Hepatic stellate cell (primary cell): ENCODE measurements around the gene BHLHA9.
A peak's percentile ranks its signal among the peaks of the same experiment; 100 is the strongest.

ENCODE experiments used
- DNase-seq: peaks from one replicate; pipeline ENCODE4 v3.0.0; 2011; ENCODE audit warnings: low spot score

BHLHA9 gene

GRCh38 chr17:1256699-1257098, 13.5 kb upstream of the BHLHA9 start:
- DNase-seq: no peak

GRCh38 chr17:1260086-1260769, 10.0 kb upstream of the BHLHA9 start:
- DNase-seq: no peak

- DNase-seq: no peak
Observed at GRCh38 chr17:1260770-1261161, 9.5 kb upstream of the BHLHA9 start.

- DNase-seq: no peak
Observed at GRCh38 chr17:1264196-1264595, 6.0 kb upstream of the BHLHA9 start.

- no peak for DNase-seq
Observed at GRCh38 chr17:1267471-1267943, 2.7 kb upstream of the BHLHA9 start.

DNA sequence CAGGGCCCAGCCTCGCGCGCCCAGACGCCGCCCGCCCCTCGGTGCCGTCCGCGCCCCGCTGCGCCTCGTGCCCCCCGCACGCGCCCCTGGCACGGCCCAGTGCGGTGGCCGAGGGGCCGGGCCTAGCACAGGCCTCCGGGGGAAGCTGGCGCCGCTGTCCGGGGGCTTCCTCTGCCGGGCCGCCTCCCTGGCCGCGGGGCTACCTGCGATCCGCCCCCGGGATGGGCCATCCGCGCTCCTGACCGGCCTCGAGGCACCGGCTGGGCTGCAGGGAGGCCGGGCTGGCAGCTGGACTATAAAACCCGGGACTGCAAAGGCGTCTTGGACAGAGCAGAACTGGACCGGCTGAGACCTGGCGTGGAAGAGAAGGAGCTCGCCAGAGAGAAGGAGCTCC, 783 bp downstream of the BHLHA9 start:
- DNase-seq: no peak

- no peak for DNase-seq
Observed at GRCh38 chr17:1271441-1271840, 1.2 kb downstream of the BHLHA9 start.

- no peak for DNase-seq
Observed at GRCh38 chr17:1272701-1273100, 2.5 kb downstream of the BHLHA9 start.

DNA sequence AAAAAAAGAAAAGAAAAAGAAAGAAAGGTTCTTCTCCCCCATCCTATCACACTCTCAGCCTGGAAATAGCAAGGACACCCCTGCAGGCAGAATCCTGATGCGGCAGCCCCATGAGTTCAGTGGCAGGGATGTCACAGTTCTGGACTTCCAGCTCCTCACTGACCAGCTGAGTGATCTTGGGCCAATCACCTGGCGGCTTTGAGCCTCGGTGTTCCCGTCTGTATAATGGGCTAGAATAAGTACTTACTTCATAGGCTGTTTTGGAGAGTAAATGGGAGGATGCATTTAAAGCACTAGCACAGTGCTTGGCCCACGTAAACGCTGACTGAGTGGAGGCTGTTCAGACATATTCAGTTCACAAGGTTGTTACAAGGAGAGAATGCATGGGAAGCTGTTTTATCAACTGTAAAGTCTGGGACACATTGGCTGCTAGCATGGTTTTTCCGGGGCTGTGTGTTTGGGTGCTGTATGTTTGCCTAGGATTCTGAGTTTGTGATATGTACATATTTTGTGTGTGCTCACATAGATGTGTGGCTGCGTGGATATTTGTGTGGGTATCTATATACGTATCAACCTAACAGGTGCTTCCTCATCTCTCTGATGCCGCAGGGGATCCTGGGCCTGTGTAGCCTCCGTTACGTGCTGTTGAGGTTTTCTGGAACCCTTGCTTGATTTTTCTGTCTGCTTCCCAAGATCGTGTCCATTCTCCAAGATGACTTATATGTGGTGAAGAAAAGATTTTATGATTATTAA, 3.4 kb downstream of the BHLHA9 start:
- DNase-seq: no peak

DNA sequence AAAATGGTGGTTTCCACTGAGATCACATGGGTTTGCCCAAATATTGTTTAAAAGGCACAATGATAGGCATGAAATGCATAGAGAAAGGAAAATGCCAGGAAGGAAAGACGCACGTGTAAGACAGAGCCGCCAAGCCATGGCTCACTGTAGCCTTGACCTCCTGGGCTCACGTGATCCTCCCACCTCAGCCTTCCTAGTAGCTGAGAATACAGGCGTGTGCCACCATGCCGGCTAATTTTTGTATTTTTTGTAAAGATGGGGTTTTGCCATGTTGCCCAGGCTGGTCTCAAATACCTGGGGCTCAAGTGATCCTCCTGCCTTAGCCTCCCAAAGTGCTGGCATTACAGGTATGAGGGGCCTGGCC, 4.0 kb downstream of the BHLHA9 start:
- no peak for DNase-seq

DNA sequence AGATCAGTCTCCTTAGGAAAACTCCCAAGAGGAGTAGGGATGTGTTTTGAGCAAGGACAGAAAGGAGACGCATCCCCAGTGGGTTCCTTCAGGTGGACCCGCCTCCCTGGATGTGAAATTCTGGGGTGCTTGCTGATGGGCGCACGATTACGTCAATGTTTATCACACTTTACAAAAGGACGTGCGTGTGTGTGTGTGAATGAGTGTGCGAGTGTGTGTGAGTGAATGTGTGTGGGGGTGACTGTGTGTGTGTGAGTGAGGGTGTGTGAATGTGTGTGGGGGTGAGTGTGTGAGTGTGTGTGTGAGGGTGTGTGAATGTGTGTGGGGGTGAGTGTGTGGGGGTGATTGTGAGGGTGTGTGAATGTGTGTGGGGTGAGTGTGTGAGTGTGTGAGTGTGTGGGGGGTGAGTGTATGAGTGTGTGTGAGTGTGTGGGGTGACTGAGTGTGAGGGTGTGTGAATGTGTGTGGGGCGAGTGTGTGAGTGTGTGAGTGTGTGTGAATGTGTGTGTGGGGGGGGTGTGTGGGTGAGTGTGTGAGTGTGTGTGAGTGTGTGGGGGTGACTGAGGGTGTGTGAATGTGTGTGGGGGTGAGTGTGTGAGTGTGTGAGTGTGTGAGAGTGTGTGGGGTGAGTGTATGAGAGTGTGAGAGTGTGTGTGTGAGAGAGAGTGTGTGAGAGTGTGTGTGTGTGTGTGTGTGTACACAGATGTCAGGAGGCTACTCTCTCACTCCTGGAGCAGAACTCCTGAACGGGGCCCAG, 5.1 kb downstream of the BHLHA9 start:
- no peak for DNase-seq

GRCh38 chr17:1275962-1276736, 5.9 kb downstream of the BHLHA9 start:
- DNase-seq: peak; percentile 72

DNA sequence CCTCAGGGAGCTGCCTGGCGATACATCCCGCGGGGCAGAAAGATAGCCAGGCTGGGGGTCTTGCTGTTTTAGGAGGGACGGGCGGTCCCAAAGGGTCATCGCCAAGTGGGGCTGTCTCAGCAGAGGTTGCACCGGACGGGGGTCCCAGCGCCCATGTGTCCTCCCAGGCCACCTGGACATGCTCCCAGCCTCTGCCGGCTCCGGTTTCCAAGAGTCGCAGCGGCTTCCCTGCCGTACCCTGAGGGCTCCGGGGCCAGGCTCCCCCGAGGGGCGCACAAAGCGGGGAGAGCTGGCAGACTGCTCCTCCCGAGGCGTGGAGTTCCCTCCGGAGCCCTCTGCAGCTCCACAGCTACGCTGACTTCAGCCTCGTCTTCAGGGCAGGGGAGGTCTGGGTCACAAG, 10.4 kb downstream of the BHLHA9 start:
- DNase-seq: no peak

- no peak for DNase-seq
Observed at GRCh38 chr17:1286379-1287106, 16.3 kb downstream of the BHLHA9 start.

DNA sequence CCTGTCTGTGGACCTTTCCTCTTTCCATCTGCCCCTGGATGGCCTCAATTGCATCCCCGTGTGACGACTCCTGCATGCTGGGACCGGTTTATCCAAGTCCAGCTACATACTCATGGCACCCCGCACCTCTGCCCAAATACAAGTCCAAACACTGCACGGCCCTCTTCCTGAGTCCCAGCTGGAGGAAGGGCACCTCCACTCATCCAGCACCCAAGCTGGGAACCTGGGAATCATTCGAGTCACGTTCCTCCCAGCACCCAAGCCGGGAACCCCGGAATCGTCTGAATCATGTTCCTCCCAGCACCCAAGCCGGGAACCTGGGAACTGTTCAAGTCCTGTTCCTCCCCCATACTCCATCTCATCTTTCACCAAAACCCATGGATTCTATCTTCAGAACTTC, 19.5 kb downstream of the BHLHA9 start:
- DNase-seq: no peak

DNA sequence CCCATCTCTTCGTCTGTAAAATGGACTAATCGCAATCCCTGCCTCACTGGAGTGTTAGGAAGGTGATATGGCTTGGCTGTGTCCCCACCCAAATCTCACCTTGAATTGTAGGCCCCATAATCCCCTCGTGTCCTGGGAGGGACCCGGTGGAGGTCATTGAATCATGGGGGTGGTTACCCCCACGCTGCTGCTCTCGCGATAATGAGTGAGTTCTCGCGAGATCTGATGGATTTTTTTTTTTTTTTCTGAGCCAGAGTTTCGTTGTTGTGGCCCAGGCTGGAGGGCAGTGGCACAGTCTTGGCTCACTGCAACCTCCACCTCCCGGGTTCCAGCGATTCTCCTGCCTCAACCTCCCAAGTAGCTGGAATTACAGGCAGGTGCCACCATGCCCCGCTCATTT, 20.4 kb downstream of the BHLHA9 start:
- no peak for DNase-seq

- no peak for DNase-seq
Observed at GRCh38 chr17:1294157-1294717, 24.0 kb downstream of the BHLHA9 start.

- no peak for DNase-seq
Observed at GRCh38 chr17:1298606-1299005, 28.4 kb downstream of the BHLHA9 start.

DNA sequence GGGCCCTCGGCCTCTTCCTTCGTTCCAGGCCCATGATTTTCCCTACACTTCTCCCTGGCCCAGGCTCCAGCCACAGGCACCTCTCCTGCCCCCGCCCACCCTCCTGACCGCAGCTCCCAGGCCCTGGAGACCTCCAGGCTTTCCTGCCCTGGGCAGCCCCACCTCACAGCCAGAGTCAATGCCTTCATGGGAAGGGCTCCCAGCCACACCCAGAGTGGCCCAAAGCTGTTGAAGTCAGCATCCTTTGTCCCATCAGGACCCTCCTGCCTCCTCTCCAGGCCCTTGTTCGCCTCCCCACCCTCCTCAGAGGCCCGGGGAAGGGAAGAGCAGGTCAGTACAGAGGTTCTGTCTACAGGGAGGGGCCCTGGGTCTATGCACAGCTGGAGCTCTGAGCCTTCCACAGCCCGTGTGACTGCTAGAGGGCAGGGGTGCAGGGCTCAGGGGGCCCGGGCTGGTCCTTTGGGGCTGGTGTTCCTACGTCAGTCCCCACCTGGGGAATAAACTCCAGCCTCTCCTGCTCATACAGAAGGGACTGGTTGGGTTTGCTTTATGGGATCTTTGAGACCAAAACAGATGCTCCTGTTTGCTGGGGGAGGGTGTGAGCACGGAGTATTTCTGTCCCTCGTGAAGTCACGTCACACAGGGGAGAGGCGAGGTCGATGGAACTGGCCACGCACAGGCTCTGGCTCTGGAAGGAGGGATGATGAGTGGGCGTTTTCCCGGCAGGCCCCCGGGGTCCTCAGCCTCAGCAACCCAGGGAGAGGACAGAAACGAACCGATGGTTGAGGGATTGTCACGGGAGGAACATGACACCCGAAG, 29.5 kb downstream of the BHLHA9 start:
- DNase-seq: no peak

DNA sequence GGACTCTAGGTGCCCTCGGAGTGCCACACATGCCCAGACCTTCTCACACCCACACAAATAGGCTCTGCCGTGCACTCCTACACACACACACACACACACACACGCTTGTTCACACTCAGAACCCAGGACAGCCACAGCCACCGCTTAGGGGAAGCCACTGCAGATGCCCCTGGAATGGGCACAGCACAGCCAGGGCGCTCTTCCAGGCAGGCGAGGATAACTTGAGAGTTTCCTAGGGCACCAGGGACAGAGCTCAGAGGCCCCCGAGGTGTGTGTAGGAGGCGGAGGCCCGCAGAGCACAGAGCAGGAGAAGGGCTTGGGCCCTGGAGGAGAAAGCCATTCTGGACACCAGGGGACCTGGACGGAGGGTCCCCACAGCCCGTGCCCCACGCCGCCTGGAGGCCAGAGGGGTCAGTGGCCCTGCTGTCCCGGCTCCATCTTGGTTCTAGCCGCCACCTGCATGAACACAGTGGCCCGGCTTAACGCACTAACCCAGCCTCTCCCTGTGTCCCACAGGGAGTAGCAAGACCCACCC, 30.2 kb downstream of the BHLHA9 start:
- DNase-seq: no peak
